NCI-H2196 (cell line): ENCODE measurements around the gene DPEP2NB.
"Not testable (repeated sequence)": the region's sequence is repeated elsewhere in the genome, so short reads cannot be mapped to it uniquely, and the experiment has no call there.

Experiments used
- DNase-seq: peaks from one replicate; lab custom pipeline; 2025; ENCODE audit not compliant: unreplicated experiment; lab: John Stamatoyannopoulos, UW

DPEP2NB gene

GRCh38 chr16:67987460-67988160 lies 28.1 kb downstream of the DPEP2NB start:
- no peak for DNase-seq

GRCh38 chr16:67986949-67987348 lies 28.8 kb downstream of the DPEP2NB start:
- DNase-seq = no peak

- no peak for DNase-seq
These were observed 33.6 kb downstream of the DPEP2NB start for GRCh38 chr16:67982011-67982696.

GRCh38 chr16:67979955-67980678 lies 35.6 kb downstream of the DPEP2NB start, which contains the start of gene DPEP3:
DPEP3 (minus strand) TSS chr16:67980499; CDS start chr16:67980380, 119 bp downstream.
- no peak for DNase-seq

GRCh38 chr16:67977469-67978227 lies 38.1 kb downstream of the DPEP2NB start:
- DNase-seq = no peak

GRCh38 chr16:67977005-67977404 lies 38.7 kb downstream of the DPEP2NB start:
- no peak for DNase-seq

- DNase-seq = no peak
These were observed 39.5 kb downstream of the DPEP2NB start for GRCh38 chr16:67976205-67976604.

GRCh38 chr16:67975321-67976105 lies 40.2 kb downstream of the DPEP2NB start:
- DNase-seq = no peak

- not testable (repeated sequence) for DNase-seq
These were observed 43.4 kb downstream of the DPEP2NB start for GRCh38 chr16:67972285-67972684.

GRCh38 chr16:67971111-67971510 lies 44.6 kb downstream of the DPEP2NB start:
- no peak for DNase-seq

- DNase-seq = no peak
These were observed 46.3 kb downstream of the DPEP2NB start for GRCh38 chr16:67969254-67970039.

GRCh38 chr16:67968400-67969253 lies 47.1 kb downstream of the DPEP2NB start, which contains the start of gene SLC12A4:
SLC12A4 (minus strand) TSS chr16:67968637; CDS start chr16:67968553, 84 bp downstream.
- DNase-seq = peak; percentile 57

GRCh38 chr16:67967958-67968399 lies 47.7 kb downstream of the DPEP2NB start:
- no peak for DNase-seq

- no peak for DNase-seq
These were observed 48.3 kb downstream of the DPEP2NB start for GRCh38 chr16:67967183-67967957.

GRCh38 chr16:67966549-67967182 lies 49.0 kb downstream of the DPEP2NB start:
- DNase-seq = no peak

- no peak for DNase-seq
These were observed 49.8 kb downstream of the DPEP2NB start for GRCh38 chr16:67965668-67966548.
